IPS-20b (cell line): ENCODE measurements around the gene RNF11.
"Not testable (repeated sequence)": the region's sequence is repeated elsewhere in the genome, so short reads cannot be mapped to it uniquely, and the experiment has no call there.

ENCODE experiments used
- H3K27ac ChIP-seq: one replicate; pipeline ENCODE4 v1.5.1; 2013; ENCODE audit warnings: low read length
- H3K27me3 ChIP-seq: 2 replicates; pipeline ENCODE4 v1.6.1; 2013; ENCODE audit warnings: mild to moderate bottlenecking, low read length, inconsistent platforms; ENCODE audit not compliant: insufficient read depth
- H3K36me3 ChIP-seq: 2 replicates; pipeline ENCODE4 v1.6.1; 2013; ENCODE audit warnings: low read depth, mild to moderate bottlenecking, inconsistent platforms, low read length, moderate library complexity; ENCODE audit not compliant: insufficient read depth
- H3K4me1 ChIP-seq: 2 replicates; pipeline ENCODE4 v1.6.1; 2013; ENCODE audit warnings: mild to moderate bottlenecking, control low read depth, inconsistent platforms, low read length, moderate library complexity; ENCODE audit not compliant: insufficient read depth
- H3K4me3 ChIP-seq: 2 replicates; pipeline ENCODE4 v1.5.1; 2013; ENCODE audit warnings: mild to moderate bottlenecking, low read length, inconsistent platforms
- H3K9ac ChIP-seq: 2 replicates; pipeline ENCODE4 v1.6.1; 2013; ENCODE audit warnings: low read depth, mild to moderate bottlenecking, inconsistent platforms, low read length, moderate library complexity
- H3K9me3 ChIP-seq: 2 replicates; pipeline ENCODE4 v1.6.1; 2013; ENCODE audit warnings: mild to moderate bottlenecking, low read depth, low read length, inconsistent platforms; ENCODE audit not compliant: insufficient read depth

RNF11 gene

GRCh38 chr1:51247499-51247898, 11.4 kb downstream of the RNF11 start:
- Histone ChIP-seq H3K27me3 (no peaks in the 10 kb centered on the region), H3K9me3 (no peaks in the 10 kb centered on the region), H3K9ac (no peak overlapping the region), H3K4me1 (no peaks in the 10 kb centered on the region), H3K27ac (no peak overlapping the region), H3K4me3 (no peak overlapping the region), H3K36me3 (no peaks in the 10 kb centered on the region)

DNA sequence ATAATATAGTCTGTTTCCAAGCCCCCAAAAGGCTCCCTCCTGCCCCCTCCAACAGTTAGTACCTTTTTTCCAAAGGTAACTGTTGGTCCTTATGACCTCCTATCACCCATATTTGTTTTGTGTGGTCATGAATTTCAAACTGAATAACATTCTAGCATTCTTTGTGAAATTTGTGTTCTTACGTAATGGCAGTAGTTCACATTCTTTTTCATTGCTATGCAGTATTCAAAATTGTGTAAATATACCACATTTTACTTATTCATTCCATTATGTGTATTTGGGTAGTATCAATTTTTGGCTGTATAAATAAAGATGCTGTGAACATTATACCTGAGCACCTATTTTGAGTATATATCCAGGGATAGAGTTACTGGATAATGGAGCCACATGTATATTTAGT, 13.4 kb downstream of the RNF11 start:
- H3K27ac ChIP-seq: no peak overlapping the region
- no peak overlapping the region for H3K9ac ChIP-seq
- no peak overlapping the region for H3K4me3 ChIP-seq
- H3K4me1 ChIP-seq: no peaks in the 10 kb centered on the region
- H3K9me3 ChIP-seq: no peaks in the 10 kb centered on the region
- no peaks in the 10 kb centered on the region for H3K27me3 ChIP-seq
- H3K36me3 ChIP-seq: no peaks in the 10 kb centered on the region

DNA sequence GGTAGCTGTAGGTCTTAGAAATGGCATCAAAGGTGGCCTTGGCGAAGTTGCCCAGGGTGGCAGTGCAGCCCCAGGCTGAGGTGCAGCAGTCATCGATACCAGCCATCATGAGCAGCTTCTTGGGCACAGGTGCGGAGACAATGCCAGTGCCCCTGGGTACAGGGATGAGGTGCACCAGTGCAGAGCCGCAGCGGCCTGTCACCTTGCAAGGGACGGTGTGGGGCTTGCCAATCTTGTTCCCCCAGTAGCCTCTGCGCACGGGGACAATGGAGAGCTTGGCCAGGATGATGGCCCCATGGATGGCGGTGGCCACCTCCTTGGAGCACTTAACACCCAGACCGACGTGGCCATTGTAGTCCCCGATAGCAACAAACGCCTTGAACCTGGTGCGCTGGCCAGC, 14.7 kb downstream of the RNF11 start:
- not testable (repeated sequence) for H3K9me3 ChIP-seq, H3K27me3 ChIP-seq, H3K27ac ChIP-seq, H3K4me1 ChIP-seq, H3K4me3 ChIP-seq, H3K36me3 ChIP-seq, H3K9ac ChIP-seq

DNA sequence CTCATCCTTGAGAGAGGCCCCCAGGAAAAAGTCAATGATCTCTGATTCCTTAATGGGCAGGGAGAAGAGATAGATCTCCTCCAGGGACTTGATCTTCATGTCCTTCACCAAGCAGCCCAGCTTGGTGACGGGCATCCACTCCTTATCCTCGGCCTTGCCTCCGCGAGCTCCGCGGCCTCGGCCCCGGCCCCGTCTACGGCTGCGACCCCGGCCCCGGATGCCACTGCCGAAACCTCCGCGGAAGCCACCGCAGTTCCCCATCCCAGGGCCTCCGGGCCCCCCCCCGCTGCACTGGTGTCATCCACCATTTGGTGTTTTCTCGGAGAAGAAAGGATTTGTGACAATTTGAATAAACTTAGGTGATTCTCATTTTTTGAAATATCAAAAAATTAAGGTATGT, 15.1 kb downstream of the RNF11 start:
- H3K27ac ChIP-seq, H3K4me1 ChIP-seq, H3K9ac ChIP-seq, H3K27me3 ChIP-seq, H3K4me3 ChIP-seq, H3K36me3 ChIP-seq, H3K9me3 ChIP-seq: not testable (repeated sequence)

DNA sequence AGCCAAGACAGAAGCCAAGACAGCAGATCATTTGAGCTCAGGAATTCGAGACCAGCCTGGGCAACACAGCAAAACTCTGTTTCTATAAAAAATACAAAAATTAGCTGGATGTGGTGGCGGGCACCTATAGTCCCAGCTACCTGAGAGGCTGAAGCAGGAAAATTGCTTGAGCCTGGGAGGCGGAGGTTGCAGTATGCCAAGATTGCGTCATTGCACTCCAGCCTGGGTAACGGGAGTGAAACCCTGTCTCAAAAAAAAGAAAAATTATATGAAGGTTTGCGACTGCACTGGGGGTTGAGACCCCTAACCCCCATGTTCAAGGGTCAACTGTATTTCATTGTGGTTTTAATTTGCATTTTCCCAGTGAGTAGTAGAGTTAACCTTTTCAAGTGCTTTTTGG, 16.3 kb downstream of the RNF11 start:
- no peaks in the 10 kb centered on the region for H3K9me3 ChIP-seq
- no peaks in the 10 kb centered on the region for H3K36me3 ChIP-seq
- no peak overlapping the region for H3K27ac ChIP-seq
- no peaks in the 10 kb centered on the region for H3K27me3 ChIP-seq
- H3K9ac ChIP-seq: no peak overlapping the region
- no peaks in the 10 kb centered on the region for H3K4me1 ChIP-seq
- no peak overlapping the region for H3K4me3 ChIP-seq

- Histone ChIP-seq H3K27ac (no peak overlapping the region), H3K9ac (no peak overlapping the region), H3K27me3 (no peaks in the 10 kb centered on the region), H3K9me3 (no peaks in the 10 kb centered on the region), H3K4me3 (no peak overlapping the region), H3K36me3 (no peaks in the 10 kb centered on the region), H3K4me1 (no peaks in the 10 kb centered on the region)
Observed at GRCh38 chr1:51253691-51254090, 17.6 kb downstream of the RNF11 start.

DNA sequence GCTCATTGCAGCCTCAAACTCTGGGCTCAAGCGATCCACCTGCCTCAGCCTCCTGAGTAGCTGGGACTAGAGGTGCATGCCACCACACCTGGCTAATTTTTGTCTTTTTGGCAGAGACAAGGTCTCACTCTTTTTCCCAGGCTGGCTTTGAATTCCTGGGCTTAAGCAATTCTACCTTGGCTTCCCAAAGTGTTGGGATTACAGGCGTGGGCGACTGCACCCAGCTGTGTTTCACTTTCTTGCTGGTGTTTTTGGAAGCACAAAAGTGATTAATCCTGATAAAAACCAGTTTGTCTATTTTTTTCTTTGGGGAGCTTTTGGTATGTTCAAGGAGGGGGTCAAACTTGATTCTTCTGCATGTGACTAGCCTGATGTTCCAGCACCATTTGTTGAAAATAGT, 19.3 kb downstream of the RNF11 start:
- H3K9me3 ChIP-seq: no peaks in the 10 kb centered on the region
- H3K27ac ChIP-seq: no peak overlapping the region
- H3K4me1 ChIP-seq: no peaks in the 10 kb centered on the region
- no peaks in the 10 kb centered on the region for H3K36me3 ChIP-seq
- no peaks in the 10 kb centered on the region for H3K27me3 ChIP-seq
- H3K4me3 ChIP-seq: no peak overlapping the region
- H3K9ac ChIP-seq: no peak overlapping the region

- H3K9ac ChIP-seq: no peak overlapping the region
- no peaks in the 10 kb centered on the region; the same call in 1 of the 2 replicates for H3K4me1 ChIP-seq
- H3K9me3 ChIP-seq: no peaks in the 10 kb centered on the region
- no peak overlapping the region for H3K4me3 ChIP-seq
- no peak overlapping the region for H3K27ac ChIP-seq
- H3K27me3 ChIP-seq: no peaks in the 10 kb centered on the region
- H3K36me3 ChIP-seq: no peaks in the 10 kb centered on the region
Observed at GRCh38 chr1:51263147-51263877, 27.2 kb downstream of the RNF11 start.

DNA sequence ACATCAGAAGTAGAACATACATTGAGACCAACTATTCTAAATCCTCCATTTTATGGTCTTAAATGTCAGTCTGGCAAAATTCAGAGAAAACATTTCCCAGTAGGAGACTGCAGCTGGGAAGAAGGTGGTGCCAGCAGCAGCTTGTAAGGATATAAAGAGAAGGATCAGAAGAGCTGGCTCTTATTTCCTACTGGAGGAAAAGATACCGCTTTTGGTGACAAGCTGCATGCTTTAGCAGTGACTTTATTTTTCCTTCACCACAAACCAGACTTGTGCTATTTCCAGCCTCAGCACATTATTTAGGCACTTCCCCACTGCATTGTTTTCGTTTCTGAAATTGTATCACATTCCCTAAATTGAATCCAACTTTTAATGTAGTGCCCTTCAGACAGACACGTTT, 28.4 kb downstream of the RNF11 start:
- Histone ChIP-seq H3K9ac (no peak overlapping the region), H3K27ac (no peak overlapping the region), H3K36me3 (no peaks in the 10 kb centered on the region), H3K9me3 (no peaks in the 10 kb centered on the region), H3K27me3 (no peaks in the 10 kb centered on the region), H3K4me3 (no peak overlapping the region), H3K4me1 (no peaks in the 10 kb centered on the region; the same call in 1 of the 2 replicates)

GRCh38 chr1:51265618-51266017, 29.5 kb downstream of the RNF11 start:
- H3K27ac ChIP-seq: no peak overlapping the region
- no peaks in the 10 kb centered on the region for H3K9me3 ChIP-seq
- H3K27me3 ChIP-seq: no peaks in the 10 kb centered on the region
- H3K4me3 ChIP-seq: no peak overlapping the region
- no peaks in the 10 kb centered on the region; the same call in 1 of the 2 replicates for H3K4me1 ChIP-seq
- H3K36me3 ChIP-seq: peaks cover 8% of the 10 kb centered on the region; the same call in 1 of the 2 replicates
- no peak overlapping the region for H3K9ac ChIP-seq

DNA sequence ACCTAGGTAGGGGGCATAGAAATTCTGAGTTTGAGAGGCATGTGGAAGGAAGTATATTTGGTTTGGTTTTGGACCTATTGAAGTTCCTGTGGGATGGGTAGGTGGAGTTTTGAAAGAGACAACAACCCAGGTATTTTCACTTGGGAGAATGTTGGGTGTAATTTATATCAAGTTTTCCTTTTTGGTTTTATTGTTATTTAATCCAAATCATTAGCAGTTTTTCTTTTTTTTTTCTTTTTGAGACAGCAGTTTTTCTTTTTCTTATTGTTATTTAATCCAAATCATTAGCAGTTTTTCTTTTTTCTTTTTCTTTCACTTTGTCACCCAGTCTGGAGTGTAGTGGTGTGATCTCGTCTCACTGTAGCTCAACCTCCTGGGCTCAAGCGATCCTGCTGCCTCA, 30.1 kb downstream of the RNF11 start:
- Histone ChIP-seq H3K27ac (no peak overlapping the region), H3K4me1 (no peaks in the 10 kb centered on the region; the same call in 1 of the 2 replicates), H3K9ac (no peak overlapping the region)

GRCh38 chr1:51266791-51267190, 30.7 kb downstream of the RNF11 start:
- Histone ChIP-seq H3K4me1 (no peaks in the 10 kb centered on the region; the same call in 1 of the 2 replicates), H3K27me3 (no peaks in the 10 kb centered on the region), H3K9me3 (no peaks in the 10 kb centered on the region), H3K4me3 (no peak overlapping the region), H3K36me3 (peaks cover 20% of the 10 kb centered on the region), H3K27ac (no peak overlapping the region), H3K9ac (no peak overlapping the region)

More for the DNA sequence above, 30.1 kb downstream of the RNF11 start:
- no peaks in the 10 kb centered on the region for H3K27me3 ChIP-seq
- peaks cover 14% of the 10 kb centered on the region for H3K36me3 ChIP-seq
- H3K4me3 ChIP-seq: no peak overlapping the region
- H3K9me3 ChIP-seq: no peaks in the 10 kb centered on the region
